CD14-positive monocyte (primary cell): ENCODE data around the gene VPS33B. TPM values are rescaled to one million over a fixed set of nuclear protein-coding genes. Genes with fewer than 3 reads are reported as not detected.

Experiments
- DNase-seq, 3 donors: peaks; one replicate each; pipeline ENCODE4 v3.0.0-alpha.2; 2011 to 2022
- H2AFZ ChIP-seq: 2 replicates; pipeline ENCODE4 v1.6.0; 2012; ENCODE audit warnings: mild to moderate bottlenecking, low read depth, low read length, inconsistent platforms; ENCODE audit not compliant: insufficient read depth, poor library complexity, severe bottlenecking
- H3K27ac ChIP-seq, 2 donors: 1 replicate in 1 of 2; 2 replicates in 1 of 2; pipeline ENCODE4 v1.5.1; 2012 to 2013; ENCODE audit warnings: low read length in 2 of 2, control low read depth in 1 of 2, inconsistent platforms in 1 of 2, low read depth in 1 of 2, mild to moderate bottlenecking in 1 of 2
- H3K27me3 ChIP-seq, 2 donors: one replicate each; pipeline versions ENCODE4 v1.6.0 to v1.6.1; 2011 to 2013; ENCODE audit warnings: low read length in 2 of 2; ENCODE audit not compliant: control insufficient read depth in 2 of 2, insufficient read depth in 2 of 2
- H3K36me3 ChIP-seq, 2 donors: replicated peaks in 1 of 2; 1 replicate in 1 of 2; 2 replicates in 1 of 2; pipeline versions ENCODE4 v1.5.1 to v1.6.1; 2012 to 2013; ENCODE audit warnings: low read length in 2 of 2, control low read depth in 1 of 2, inconsistent platforms in 1 of 2, mild to moderate bottlenecking in 1 of 2; ENCODE audit not compliant: insufficient read depth in 2 of 2, control insufficient read depth in 1 of 2
- H3K4me1 ChIP-seq, 2 donors: 1 replicate in 1 of 2; 2 replicates in 1 of 2; pipeline versions ENCODE4 v1.5.1 to v1.6.1; 2012 to 2013; ENCODE audit warnings: low read length in 2 of 2, control low read depth in 1 of 2, inconsistent platforms in 1 of 2, mild to moderate bottlenecking in 1 of 2, moderate library complexity in 1 of 2; ENCODE audit not compliant: insufficient read depth in 2 of 2, control insufficient read depth in 1 of 2
- H3K4me2 ChIP-seq: replicated peaks from 2 replicates; pipeline ENCODE3; 2012; ENCODE audit warnings: low read length, moderate library complexity, mild to moderate bottlenecking; ENCODE audit not compliant: poor library complexity, severe bottlenecking; ENCODE audit errors: extremely low read depth
- H3K4me3 ChIP-seq, 3 experiments: fragments of 200-600 bp in 1 of 3; sonication (generic) in 1 of 3; replicated peaks in 1 of 3; 1 replicate in 2 of 3; 2 replicates in 1 of 3; pipeline ENCODE4 v1.5.1; 2011 to 2013; ENCODE audit warnings: low read length in 3 of 3, mild to moderate bottlenecking in 3 of 3, control low read depth in 2 of 3, low read depth in 2 of 3, inconsistent platforms in 1 of 3, moderate library complexity in 1 of 3
- H3K79me2 ChIP-seq: 2 replicates; pipeline ENCODE4 v1.6.0; 2012; ENCODE audit warnings: mild to moderate bottlenecking, control low read depth, inconsistent platforms, low read length, moderate library complexity; ENCODE audit not compliant: insufficient read depth
- H3K9ac ChIP-seq: 2 replicates; pipeline ENCODE4 v1.6.0; 2017; ENCODE audit warnings: low read length, mild to moderate bottlenecking; ENCODE audit not compliant: insufficient read depth, poor library complexity, severe bottlenecking
- H3K9me3 ChIP-seq, 2 donors: replicated peaks in 1 of 2; 1 replicate in 1 of 2; 2 replicates in 1 of 2; pipeline versions ENCODE4 v1.5.1 to v1.6.1; 2012 to 2013; ENCODE audit warnings: low read length in 2 of 2, control low read depth in 1 of 2; ENCODE audit not compliant: control insufficient read depth in 1 of 2, insufficient read depth in 1 of 2
- H4K20me1 ChIP-seq: 2 replicates; pipeline ENCODE4 v1.6.0; 2012; ENCODE audit warnings: mild to moderate bottlenecking, low read length, control low read depth, moderate library complexity; ENCODE audit not compliant: insufficient read depth
- H3K27ac Mint-ChIP-seq, 7 donors: one replicate each; pipeline ENCODE4 v1.8.0; 2020; ENCODE audit warnings: mild to moderate bottlenecking in 7 of 7, mixed read lengths in 7 of 7, moderate library complexity in 6 of 7, inconsistent platforms in 2 of 7
- H3K27me3 Mint-ChIP-seq, 3 donors: one replicate each; pipeline ENCODE4 v1.8.0; 2021 to 2022; ENCODE audit warnings: low read depth in 3 of 3, mild to moderate bottlenecking in 3 of 3, mixed read lengths in 3 of 3, moderate library complexity in 3 of 3, inconsistent platforms in 1 of 3
- H3K36me3 Mint-ChIP-seq, 2 donors: one replicate each; pipeline ENCODE4 v1.8.0; 2020; ENCODE audit warnings: mixed read lengths in 2 of 2, inconsistent platforms in 1 of 2, mild to moderate bottlenecking in 1 of 2
- H3K4me1 Mint-ChIP-seq: one replicate; pipeline ENCODE4 v1.8.0; 2020; ENCODE audit warnings: mild to moderate bottlenecking, mixed read lengths
- H3K4me3 Mint-ChIP-seq, 2 donors: one replicate each; pipeline ENCODE4 v1.8.0; 2020; ENCODE audit warnings: mild to moderate bottlenecking in 2 of 2, mixed read lengths in 2 of 2, moderate library complexity in 1 of 2
- H3K9me3 Mint-ChIP-seq, 7 donors: one replicate each; pipeline ENCODE4 v1.8.0; 2020 to 2022; ENCODE audit warnings: mixed read lengths in 7 of 7, mild to moderate bottlenecking in 6 of 7, moderate library complexity in 6 of 7, inconsistent platforms in 2 of 7
- WGBS: methylation state at CpG from one replicate; pipeline ENCODE4 v1.1.5; 2013; ENCODE audit warnings: missing lambda C conversion rate; ENCODE audit not compliant: insufficient coverage; 5-methylcytosine and 5-hydroxymethylcytosine counted together
- intact Hi-C, 2 donors: fragments of 100-400 bp; cut with micrococcal nuclease; formaldehyde crosslinking; loops; one replicate each; pipeline versions ENCODE4 v1.15.0 to v1.15.1; 2023
- polyA plus RNA-seq, 3 donors: library from polyadenylated mRNA; depleted of rRNA in 1 of 3; unstranded in 2 of 3; stranded (reverse) in 1 of 3; fragments of 300-500 nt in 2 of 3; fragments of >200 nt in 1 of 3; fragmentation: Illumina TruSeq in 2 of 3; gene quantifications; 1 replicate in 2 of 3; 2 replicates in 1 of 3; pipeline ENCODE4 v1.2.3, GENCODE V29; 2012 to 2021
- TF ChIP-seq, protein P1 (sequence below): fragments of 200-600 bp; IDR thresholded peaks from one replicate; pipeline ENCODE4 v1.8.0; 2022; ENCODE audit warnings: antibody characterized with exemption, mild to moderate bottlenecking

Gene VPS33B
- polyA plus RNA-seq, 3 donors = 4.0 to 16.9 (median 4.8) TPM

DNA sequence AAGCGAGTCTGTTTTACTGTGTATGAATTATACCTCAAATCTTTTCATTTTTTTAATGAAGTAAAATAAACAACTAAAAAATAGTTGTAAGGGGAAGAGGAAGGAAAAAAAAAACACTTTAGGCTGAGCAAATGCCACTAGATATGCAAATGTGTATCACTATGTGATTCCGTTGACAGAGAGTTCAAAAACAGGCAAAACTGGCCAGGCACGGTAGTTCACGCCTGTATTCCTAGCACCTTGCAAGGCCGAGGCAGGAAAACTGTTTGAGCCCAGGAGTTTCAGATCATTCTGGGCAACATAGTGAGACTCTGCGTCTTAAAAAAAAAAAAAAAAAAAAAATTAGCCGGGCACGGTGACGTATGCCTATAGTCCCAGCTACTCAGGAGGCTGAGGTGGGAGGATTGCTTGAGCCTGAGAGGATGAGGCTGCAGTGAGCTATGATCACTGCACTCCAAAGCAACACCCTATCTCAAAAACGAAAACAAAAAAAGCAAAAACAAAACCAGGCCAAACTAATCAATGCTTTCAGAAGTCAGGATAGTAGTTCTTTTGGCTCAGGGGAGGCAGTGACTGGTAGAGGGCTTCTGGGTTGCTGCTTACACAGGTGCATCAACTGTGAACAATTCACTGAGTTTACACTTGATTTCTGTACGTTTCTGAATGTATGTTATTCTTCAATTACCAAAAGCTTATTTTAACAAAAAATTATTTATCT is 35.4 kb downstream of the VPS33B start:
- Histone ChIP-seq H2AFZ (no peak overlapping the region), H3K9ac (no peak overlapping the region), H3K36me3 (peaks cover 2 to 4% of the 10 kb centered on the region in 2 donors), H3K27me3 (no peaks in the 10 kb centered on the region), H3K9me3 (no peaks in the 10 kb centered on the region), H3K79me2 (peaks cover 99% of the 10 kb centered on the region), H3K4me2 (no peak overlapping the region), H3K27ac (no peak overlapping the region), H3K4me3 (no peak overlapping the region), H3K4me1 (peaks cover 23 to 25% of the 10 kb centered on the region in 2 donors), H4K20me1 (no peaks in the 10 kb centered on the region)
- TF ChIP-seq, protein P1, sequence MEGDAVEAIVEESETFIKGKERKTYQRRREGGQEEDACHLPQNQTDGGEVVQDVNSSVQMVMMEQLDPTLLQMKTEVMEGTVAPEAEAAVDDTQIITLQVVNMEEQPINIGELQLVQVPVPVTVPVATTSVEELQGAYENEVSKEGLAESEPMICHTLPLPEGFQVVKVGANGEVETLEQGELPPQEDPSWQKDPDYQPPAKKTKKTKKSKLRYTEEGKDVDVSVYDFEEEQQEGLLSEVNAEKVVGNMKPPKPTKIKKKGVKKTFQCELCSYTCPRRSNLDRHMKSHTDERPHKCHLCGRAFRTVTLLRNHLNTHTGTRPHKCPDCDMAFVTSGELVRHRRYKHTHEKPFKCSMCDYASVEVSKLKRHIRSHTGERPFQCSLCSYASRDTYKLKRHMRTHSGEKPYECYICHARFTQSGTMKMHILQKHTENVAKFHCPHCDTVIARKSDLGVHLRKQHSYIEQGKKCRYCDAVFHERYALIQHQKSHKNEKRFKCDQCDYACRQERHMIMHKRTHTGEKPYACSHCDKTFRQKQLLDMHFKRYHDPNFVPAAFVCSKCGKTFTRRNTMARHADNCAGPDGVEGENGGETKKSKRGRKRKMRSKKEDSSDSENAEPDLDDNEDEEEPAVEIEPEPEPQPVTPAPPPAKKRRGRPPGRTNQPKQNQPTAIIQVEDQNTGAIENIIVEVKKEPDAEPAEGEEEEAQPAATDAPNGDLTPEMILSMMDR = no peak
- H3K36me3 Mint-ChIP-seq = peaks cover 6 to 19% of the 10 kb centered on the region in 2 donors
- H3K4me1 Mint-ChIP-seq = peaks cover 36% of the 10 kb centered on the region
- no peaks in the 10 kb centered on the region for H3K9me3 Mint-ChIP-seq
- intact Hi-C loops = no loop called here
- no peak for DNase-seq
- H3K27me3 Mint-ChIP-seq = no peaks in the 10 kb centered on the region
- peak overlapping the region in 3 of 7 donors; percentile 13 to 55 (median 17) for H3K27ac Mint-ChIP-seq
- no peak overlapping the region for H3K4me3 Mint-ChIP-seq
- WGBS = 79% methylated on average over 2 of the region's 11 CpGs

DNA sequence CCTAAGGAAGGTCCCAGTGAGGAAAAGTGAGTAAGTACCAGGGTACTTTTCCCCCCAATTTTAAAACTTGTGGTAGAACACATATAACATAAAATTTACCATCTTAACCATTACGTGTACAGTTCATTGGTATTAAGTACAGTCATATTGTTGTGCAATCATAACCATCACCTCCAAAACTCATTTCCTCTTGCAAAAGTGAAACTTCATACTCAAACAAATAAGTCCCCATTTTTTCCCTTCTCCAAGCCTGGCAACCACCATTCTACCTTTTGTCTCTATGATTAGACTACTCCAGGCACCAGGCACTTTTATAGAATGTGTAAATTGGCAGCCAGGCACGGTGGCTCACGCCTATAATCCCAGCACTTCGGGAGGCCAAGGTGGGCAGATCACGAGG is 40.3 kb downstream of the VPS33B start:
- Mint-ChIP-seq H3K36me3 (peaks cover 29 to 51% of the 10 kb centered on the region in 2 donors), H3K27me3 (no peaks in the 10 kb centered on the region), H3K9me3 (no peaks in the 10 kb centered on the region), H3K4me1 (peaks cover 19% of the 10 kb centered on the region), H3K4me3 (peak overlapping the region; percentile 29 to 51), H3K27ac (peak overlapping the region; percentile 78 to 95 (median 93))
- peaks cover 12 to 14% of the 10 kb centered on the region in 2 donors for H3K4me1 ChIP-seq
- 100% methylated on average over 4 of the region's 5 CpGs for WGBS
- peak overlapping the region; percentile 36 for H2AFZ ChIP-seq
- H3K27ac ChIP-seq = peak overlapping the region; percentile 38 to 78
- intact Hi-C loops = no loop called here
- DNase-seq = peak; percentile 57 to 81 (median 73)
- peaks cover 16 to 41% of the 10 kb centered on the region in 2 donors for H3K36me3 ChIP-seq
- H3K9ac ChIP-seq = no peak overlapping the region
- H3K27me3 ChIP-seq = no peaks in the 10 kb centered on the region
- peak overlapping the region; percentile 52 for H3K4me2 ChIP-seq
- TF ChIP-seq, protein P1 = no peak
- H4K20me1 ChIP-seq = no peaks in the 10 kb centered on the region
- H3K9me3 ChIP-seq = no peaks in the 10 kb centered on the region
- peak overlapping the region in 1 of 3 experiments; percentile 43 for H3K4me3 ChIP-seq
- peaks cover 61% of the 10 kb centered on the region for H3K79me2 ChIP-seq
